Gastroesophageal sphincter (tissue), 4 donors: Measurements from ENCODE around the gene NR2C2. TPM values are rescaled to one million over a fixed set of nuclear protein-coding genes. Genes with fewer than 3 reads are reported as not detected.

Source experiments
- ATAC-seq: fragments of 150-250 bp; one replicate; pipeline ENCODE4 v1.9.1; 2016; ENCODE audit warnings: mild to moderate bottlenecking, moderate library complexity
- H3K27ac ChIP-seq, 4 donors: fragments of 200-600 bp; sonication (generic) in 3 of 4; 1 replicate in 3 of 4; 2 replicates in 1 of 4; pipeline ENCODE4 v1.5.1; 2016 to 2019
- H3K27me3 ChIP-seq: fragments of 200-600 bp; sonication (generic); one replicate; pipeline ENCODE4 v1.5.1; 2019
- H3K36me3 ChIP-seq, 2 donors: fragments of 200-600 bp; sonication (generic); one replicate each; pipeline ENCODE4 v1.5.1; 2019; ENCODE audit warnings: control low read depth in 1 of 2
- H3K4me1 ChIP-seq, 3 donors: fragments of 200-600 bp; sonication (generic); 1 replicate in 2 of 3; 2 replicates in 1 of 3; pipeline ENCODE4 v1.5.1; 2016 to 2019; ENCODE audit warnings: control low read depth in 2 of 3
- H3K4me3 ChIP-seq, 2 donors: fragments of 200-600 bp; sonication (generic); one replicate each; pipeline ENCODE4 v1.5.1; 2019; ENCODE audit warnings: mild to moderate bottlenecking in 1 of 2, moderate library complexity in 1 of 2
- H3K9me3 ChIP-seq, 3 donors: fragments of 200-600 bp; sonication (generic); one replicate each; pipeline ENCODE4 v1.5.1; 2017 to 2019; ENCODE audit warnings: control low read depth in 2 of 3
- EP300 ChIP-seq: sonication (generic); formaldehyde crosslinking; IDR thresholded peaks from one replicate; pipeline ENCODE4 v1.6.1; 2017; ENCODE audit warnings: antibody characterized with exemption, mild to moderate bottlenecking
- POLR2A ChIP-seq, 2 donors: fragments of 450-650 bp; IDR thresholded peaks; one replicate each; pipeline ENCODE4 v1.6.1; 2017; ENCODE audit warnings: antibody characterized with exemption in 2 of 2, mild to moderate bottlenecking in 2 of 2, moderate library complexity in 1 of 2
- POLR2AphosphoS5 ChIP-seq: sonication (generic); formaldehyde crosslinking; IDR thresholded peaks from one replicate; pipeline ENCODE4 v1.6.1; 2017; ENCODE audit warnings: antibody characterized with exemption
- WGBS, 2 donors: methylation state at CpG; one replicate each; pipeline ENCODE4 v1.1.5; 2018; ENCODE audit warnings: low coverage in 1 of 2; 5-methylcytosine and 5-hydroxymethylcytosine counted together
- total RNA-seq, 4 donors: library from RNA; depleted of rRNA; stranded (reverse); fragments of >200 nt; gene quantifications; one replicate each; pipeline ENCODE4 v1.1.0, GENCODE V29; 2016
- TF ChIP-seq, protein P1 (sequence below), 4 experiments: fragments of 200-600 bp in 2 of 4; fragments of 450-650 bp in 2 of 4; sonication (generic) in 1 of 4; IDR thresholded peaks; one replicate each; pipeline ENCODE4 v1.5.1; 2017 to 2019; ENCODE audit warnings: antibody characterized with exemption in 4 of 4, mild to moderate bottlenecking in 2 of 4, moderate library complexity in 2 of 4

NR2C2 gene
- total RNA-seq, 4 donors from 2014 or later = 35.8 to 56.2 (median 40.7) TPM

DNA sequence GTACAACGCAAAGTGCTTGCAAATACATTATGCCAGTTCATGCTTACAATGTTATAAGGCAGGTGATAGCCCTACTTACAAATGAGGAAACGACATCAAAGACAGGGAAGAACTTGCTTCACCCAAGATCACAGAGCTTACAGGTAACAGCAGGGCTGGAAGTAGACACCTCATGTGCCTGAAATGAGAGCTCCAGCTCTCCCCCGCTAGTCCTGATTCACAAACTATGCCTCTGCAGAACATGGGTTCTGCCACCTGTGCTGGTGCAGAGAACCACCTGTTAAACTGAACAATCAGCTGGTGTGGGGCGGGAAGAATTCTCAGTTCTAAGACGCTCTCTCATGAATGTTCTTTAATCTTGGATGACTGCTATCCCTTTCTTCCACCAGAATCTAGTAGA is 144.2 kb downstream of the NR2C2 start:
- Histone ChIP-seq H3K36me3 (peaks cover 0 to 91% of the 10 kb centered on the region in 2 donors), H3K4me3 (no peak overlapping the region), H3K27me3 (no peaks in the 10 kb centered on the region), H3K4me1 (peaks cover 0 to 4% (median 0%) of the 10 kb centered on the region in 3 donors), H3K27ac (no peak overlapping the region), H3K9me3 (no peaks in the 10 kb centered on the region)
- ATAC-seq = no peak
- 83 to 85% methylated on average over 5 of the region's 5 CpGs for WGBS, 2 donors
- TF ChIP-seq POLR2A (IDR thresholded peaks at IDR 0.05) (no peak), POLR2AphosphoS5 (no peak), EP300 (no peak)
- TF ChIP-seq, protein P1, sequence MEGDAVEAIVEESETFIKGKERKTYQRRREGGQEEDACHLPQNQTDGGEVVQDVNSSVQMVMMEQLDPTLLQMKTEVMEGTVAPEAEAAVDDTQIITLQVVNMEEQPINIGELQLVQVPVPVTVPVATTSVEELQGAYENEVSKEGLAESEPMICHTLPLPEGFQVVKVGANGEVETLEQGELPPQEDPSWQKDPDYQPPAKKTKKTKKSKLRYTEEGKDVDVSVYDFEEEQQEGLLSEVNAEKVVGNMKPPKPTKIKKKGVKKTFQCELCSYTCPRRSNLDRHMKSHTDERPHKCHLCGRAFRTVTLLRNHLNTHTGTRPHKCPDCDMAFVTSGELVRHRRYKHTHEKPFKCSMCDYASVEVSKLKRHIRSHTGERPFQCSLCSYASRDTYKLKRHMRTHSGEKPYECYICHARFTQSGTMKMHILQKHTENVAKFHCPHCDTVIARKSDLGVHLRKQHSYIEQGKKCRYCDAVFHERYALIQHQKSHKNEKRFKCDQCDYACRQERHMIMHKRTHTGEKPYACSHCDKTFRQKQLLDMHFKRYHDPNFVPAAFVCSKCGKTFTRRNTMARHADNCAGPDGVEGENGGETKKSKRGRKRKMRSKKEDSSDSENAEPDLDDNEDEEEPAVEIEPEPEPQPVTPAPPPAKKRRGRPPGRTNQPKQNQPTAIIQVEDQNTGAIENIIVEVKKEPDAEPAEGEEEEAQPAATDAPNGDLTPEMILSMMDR (IDR thresholded peaks at IDR 0.05) = no peak

DNA sequence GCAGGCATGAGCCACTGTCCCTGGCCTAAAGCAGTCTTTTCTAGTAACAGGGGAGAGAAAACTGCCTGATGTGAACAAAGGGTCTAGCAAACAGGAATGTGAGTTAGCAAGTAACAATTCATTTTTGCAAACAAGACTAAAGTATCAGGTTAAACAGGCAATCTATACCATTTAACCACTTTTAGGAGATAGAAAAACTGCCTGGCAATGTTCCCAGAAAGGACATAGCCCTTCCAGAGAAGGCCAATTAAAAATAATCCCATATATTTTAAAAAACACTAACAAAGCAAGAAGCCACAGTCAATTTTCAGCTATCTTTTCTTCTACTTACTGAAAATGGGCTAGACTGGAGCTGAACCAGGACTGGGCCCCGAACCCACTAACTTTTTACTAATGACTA is 145.3 kb downstream of the NR2C2 start:
- Histone ChIP-seq H3K4me1 (peaks cover 0 to 15% (median 2%) of the 10 kb centered on the region in 3 donors), H3K4me3 (no peak overlapping the region), H3K27me3 (no peaks in the 10 kb centered on the region), H3K9me3 (no peaks in the 10 kb centered on the region), H3K27ac (no peak overlapping the region), H3K36me3 (peaks cover 0 to 83% of the 10 kb centered on the region in 2 donors)
- WGBS, 2 donors = 86 to 92% methylated on average over 1 of the region's 1 CpG
- no peak for TF ChIP-seq POLR2A (IDR thresholded peaks at IDR 0.05)
- no peak for TF ChIP-seq POLR2AphosphoS5
- TF ChIP-seq, protein P1 (IDR thresholded peaks at IDR 0.05) = no peak
- no peak for ATAC-seq

DNA sequence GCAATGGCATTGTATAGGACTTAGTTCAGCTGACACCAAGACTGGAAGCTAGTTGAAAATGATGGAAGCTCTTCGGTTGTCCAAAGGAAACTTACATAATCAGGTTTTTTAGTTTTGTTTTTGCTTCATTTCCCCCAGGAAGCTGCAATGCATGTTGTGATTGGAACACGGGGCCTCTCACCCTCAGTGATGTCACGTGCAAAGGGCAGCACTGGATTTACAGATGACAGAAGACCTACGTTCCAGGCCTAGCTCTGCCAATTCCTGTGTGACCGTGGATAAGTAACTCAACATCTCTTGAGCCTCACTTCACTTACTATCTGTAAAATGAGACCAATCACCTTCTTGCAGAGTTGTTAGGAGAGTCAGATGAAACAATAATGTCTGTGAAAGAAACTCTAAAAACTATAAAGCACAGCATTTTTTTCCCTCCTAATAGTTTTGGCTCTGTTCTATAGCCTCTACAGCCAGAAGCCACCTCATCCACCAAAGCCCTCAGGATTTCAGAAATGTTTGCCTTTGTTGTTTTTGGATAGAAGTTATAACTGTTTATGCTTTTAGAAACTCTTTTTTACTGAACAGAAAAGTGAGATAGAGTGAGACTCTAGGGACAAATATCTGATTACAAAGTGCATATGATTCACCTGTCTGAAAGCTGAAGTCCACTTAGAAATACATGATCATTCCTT is 146.9 kb downstream of the NR2C2 start:
- peaks cover 0 to 21% (median 6%) of the 10 kb centered on the region in 3 donors for H3K4me1 ChIP-seq
- H3K27me3 ChIP-seq = no peaks in the 10 kb centered on the region
- ATAC-seq = no peak
- no peak overlapping the region for H3K4me3 ChIP-seq
- peaks cover 0 to 66% of the 10 kb centered on the region in 2 donors for H3K36me3 ChIP-seq
- TF ChIP-seq POLR2AphosphoS5 (no peak), POLR2A (IDR thresholded peaks at IDR 0.05) (no peak), EP300 (no peak)
- TF ChIP-seq, protein P1 (IDR thresholded peaks at IDR 0.05) = no peak
- no peaks in the 10 kb centered on the region for H3K9me3 ChIP-seq
- H3K27ac ChIP-seq = no peak overlapping the region
- WGBS, 2 donors = 69 to 76% methylated on average over 5 of the region's 5 CpGs

DNA sequence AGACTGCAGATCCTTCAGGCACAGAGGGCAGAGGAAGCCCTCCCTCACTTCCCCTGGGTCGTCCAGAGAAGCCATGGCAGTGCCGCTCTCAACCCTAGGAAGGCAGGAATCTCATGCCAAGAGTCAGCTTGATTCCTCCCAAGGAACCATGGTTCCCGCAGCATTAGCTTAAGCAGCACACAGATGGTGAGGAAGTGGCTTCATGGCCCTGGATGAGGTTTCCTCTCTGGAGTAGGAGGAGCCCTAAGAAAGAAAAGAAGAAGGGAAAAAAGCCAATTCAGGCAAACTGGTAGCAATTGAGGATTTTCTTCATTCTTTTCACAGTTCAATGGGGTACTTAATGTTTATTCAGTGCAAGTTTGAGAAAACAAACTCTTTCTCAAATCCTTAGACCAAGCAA is 148.7 kb downstream of the NR2C2 start:
- Histone ChIP-seq H3K4me1 (peaks cover 0 to 34% (median 6%) of the 10 kb centered on the region in 3 donors), H3K27ac (no peak overlapping the region), H3K9me3 (no peaks in the 10 kb centered on the region), H3K36me3 (peaks cover 0 to 54% of the 10 kb centered on the region in 2 donors), H3K4me3 (no peak overlapping the region), H3K27me3 (no peaks in the 10 kb centered on the region)
- ATAC-seq = no peak
- TF ChIP-seq POLR2A (IDR thresholded peaks at IDR 0.05) = no peak
- TF ChIP-seq EP300 = no peak
- TF ChIP-seq, protein P1 (IDR thresholded peaks at IDR 0.05) = no peak
- no peak for TF ChIP-seq POLR2AphosphoS5
- 83% methylated on average over 2 of the region's 3 CpGs; no CpG with 5 or more reads in 1 of the 2 donors for WGBS, 2 donors

DNA sequence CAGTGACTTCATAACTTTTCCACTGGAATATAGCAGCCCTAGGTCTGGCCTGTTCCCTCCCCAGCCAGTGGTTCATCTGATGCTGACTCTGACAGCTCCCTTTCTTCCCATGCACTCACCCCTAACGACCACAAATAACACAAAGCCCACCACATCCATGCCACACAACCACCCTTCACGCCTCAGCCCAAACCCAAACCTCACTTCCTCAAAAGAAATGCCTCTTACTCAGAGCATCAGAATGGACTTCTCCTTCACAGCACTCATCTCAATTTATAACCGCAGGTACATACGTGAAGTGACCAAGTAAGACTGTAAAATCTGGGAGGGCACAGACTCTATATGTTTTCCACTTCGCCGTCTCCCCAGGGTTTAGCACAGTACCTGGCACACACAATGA is 150.5 kb downstream of the NR2C2 start:
- WGBS, 2 donors = 39 to 54% methylated on average over 6 of the region's 6 CpGs
- Histone ChIP-seq H3K27me3 (no peaks in the 10 kb centered on the region), H3K9me3 (no peaks in the 10 kb centered on the region), H3K36me3 (peaks cover 0 to 39% of the 10 kb centered on the region in 2 donors), H3K27ac (peak overlapping the region in 3 of 4 donors; percentile 14 to 91 (median 87)), H3K4me3 (peak overlapping the region in 1 of 2 donors; percentile 95), H3K4me1 (peaks cover 0 to 50% (median 6%) of the 10 kb centered on the region in 3 donors)
- TF ChIP-seq EP300 (no peak), POLR2AphosphoS5 (no peak), POLR2A (IDR thresholded peaks at IDR 0.05) (no peak)
- TF ChIP-seq, protein P1 (IDR thresholded peaks at IDR 0.05) = no peak
- ATAC-seq = no peak
